ENCODE data around the gene DOCK2. TPM values are rescaled to one million over a fixed set of nuclear protein-coding genes. Genes with fewer than 3 reads are reported as not detected.

The DOCK2 gene
- total RNA-seq, 1 experiment from 2014 or later, result not detected

DNA sequence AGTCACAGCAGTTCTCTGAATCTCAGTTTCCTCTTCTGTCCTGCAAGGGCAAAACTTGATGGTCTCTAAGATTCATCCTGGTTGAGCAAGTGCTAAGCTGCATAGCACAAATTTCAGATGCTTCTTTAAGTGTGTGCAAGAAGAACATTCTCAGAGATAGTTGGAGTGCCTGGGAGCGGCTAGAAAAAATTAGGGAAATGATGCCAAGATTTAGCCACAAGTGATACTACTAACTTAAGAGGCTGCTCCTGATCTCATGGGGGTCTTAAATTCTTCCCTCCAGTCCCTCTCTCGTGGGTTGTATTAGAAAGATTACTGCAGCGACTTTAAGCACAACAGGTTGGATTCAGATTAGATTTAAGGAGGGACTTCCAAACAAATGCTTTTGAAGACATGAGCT lies 319.1 kb downstream of the DOCK2 start:
- CTCF ChIA-PET, result no interaction called here
- intact Hi-C loops (cut with micrococcal nuclease; ENCODE audit: unreplicated experiment), result no loop called here
- H3K4me3 Mint-ChIP-seq (ENCODE audit: low read depth, unreplicated experiment), result no peak overlapping the region
- H3K4me1 Mint-ChIP-seq (ENCODE audit: low read depth, unreplicated experiment), result no peaks in the 10 kb centered on the region
- H3K9me3 Mint-ChIP-seq (ENCODE audit: low read depth, unreplicated experiment), result no peaks in the 10 kb centered on the region
- TF ChIP-seq, protein P1, sequence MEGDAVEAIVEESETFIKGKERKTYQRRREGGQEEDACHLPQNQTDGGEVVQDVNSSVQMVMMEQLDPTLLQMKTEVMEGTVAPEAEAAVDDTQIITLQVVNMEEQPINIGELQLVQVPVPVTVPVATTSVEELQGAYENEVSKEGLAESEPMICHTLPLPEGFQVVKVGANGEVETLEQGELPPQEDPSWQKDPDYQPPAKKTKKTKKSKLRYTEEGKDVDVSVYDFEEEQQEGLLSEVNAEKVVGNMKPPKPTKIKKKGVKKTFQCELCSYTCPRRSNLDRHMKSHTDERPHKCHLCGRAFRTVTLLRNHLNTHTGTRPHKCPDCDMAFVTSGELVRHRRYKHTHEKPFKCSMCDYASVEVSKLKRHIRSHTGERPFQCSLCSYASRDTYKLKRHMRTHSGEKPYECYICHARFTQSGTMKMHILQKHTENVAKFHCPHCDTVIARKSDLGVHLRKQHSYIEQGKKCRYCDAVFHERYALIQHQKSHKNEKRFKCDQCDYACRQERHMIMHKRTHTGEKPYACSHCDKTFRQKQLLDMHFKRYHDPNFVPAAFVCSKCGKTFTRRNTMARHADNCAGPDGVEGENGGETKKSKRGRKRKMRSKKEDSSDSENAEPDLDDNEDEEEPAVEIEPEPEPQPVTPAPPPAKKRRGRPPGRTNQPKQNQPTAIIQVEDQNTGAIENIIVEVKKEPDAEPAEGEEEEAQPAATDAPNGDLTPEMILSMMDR (IDR thresholded peaks at IDR 0.05; ENCODE audit: unreplicated experiment), result no peak
- no peak for DNase-seq
- no peaks in the 10 kb centered on the region for H3K36me3 Mint-ChIP-seq (ENCODE audit: insufficient read depth, unreplicated experiment)
- peaks cover 63% of the 10 kb centered on the region for H3K27me3 Mint-ChIP-seq (ENCODE audit: unreplicated experiment)
- no TSS peak for BruUV-seq (replicated peaks)
- no peak overlapping the region for H3K27ac Mint-ChIP-seq (ENCODE audit: unreplicated experiment)

DNA sequence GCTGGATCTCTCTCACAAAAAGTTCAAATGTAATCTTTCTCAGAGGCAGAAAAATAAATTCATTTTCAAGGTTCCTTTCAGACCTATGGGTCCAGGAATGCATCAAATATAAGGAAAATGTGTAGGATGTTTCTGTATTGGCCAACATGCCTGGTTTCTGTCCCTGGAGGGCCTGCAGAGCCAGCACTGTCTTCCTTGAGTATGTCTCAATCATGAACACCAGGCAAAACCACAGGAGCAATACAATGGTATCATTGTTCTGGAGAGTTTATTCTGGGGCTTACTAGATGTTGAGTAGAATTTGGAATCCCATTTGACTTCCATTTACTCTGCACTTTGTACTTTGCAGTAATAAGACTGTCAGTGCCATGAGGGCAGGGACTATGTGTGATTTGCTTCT lies 319.7 kb downstream of the DOCK2 start:
- DNase-seq, result peak; percentile 6
- no peaks in the 10 kb centered on the region for H3K9me3 Mint-ChIP-seq (ENCODE audit: low read depth, unreplicated experiment)
- intact Hi-C loops (cut with micrococcal nuclease; ENCODE audit: unreplicated experiment), result no loop called here

DNA sequence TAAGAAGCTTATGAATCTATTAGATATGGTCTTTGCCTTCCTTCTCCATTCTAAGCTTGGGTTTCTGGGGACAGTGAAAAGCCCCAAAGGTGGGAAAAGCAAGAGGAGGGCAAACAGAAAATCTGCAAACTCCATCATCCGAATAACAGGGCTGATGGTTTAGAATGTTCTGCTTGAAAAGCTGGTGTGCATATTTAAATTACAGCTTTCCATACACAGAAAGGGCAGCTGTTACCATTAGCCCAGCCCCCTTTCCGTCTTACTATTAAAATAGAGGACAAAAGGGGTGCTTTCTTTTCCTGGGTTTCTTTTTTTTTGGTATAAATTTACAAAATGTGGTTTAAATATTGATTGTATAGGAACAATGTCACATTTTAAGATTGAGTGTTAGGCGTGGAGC lies 321.2 kb downstream of the DOCK2 start:
- no TSS peak for BruUV-seq (replicated peaks)
- Mint-ChIP-seq H3K4me3 (ENCODE audit: low read depth, unreplicated experiment) (no peak overlapping the region), H3K27me3 (ENCODE audit: unreplicated experiment) (peaks cover 61% of the 10 kb centered on the region), H3K27ac (ENCODE audit: unreplicated experiment) (no peak overlapping the region), H3K36me3 (ENCODE audit: insufficient read depth, unreplicated experiment) (no peaks in the 10 kb centered on the region), H3K4me1 (ENCODE audit: low read depth, unreplicated experiment) (no peaks in the 10 kb centered on the region), H3K9me3 (ENCODE audit: low read depth, unreplicated experiment) (no peaks in the 10 kb centered on the region)
- intact Hi-C loops (cut with micrococcal nuclease; ENCODE audit: unreplicated experiment), result no loop called here
- no peak for DNase-seq
- CTCF ChIA-PET, result interaction anchor here (0.7 to 1.2 kb wide), 2 partner anchors 10 to 22 kb away, joined by 3 read pairs; no protein-coding TSS in a partner anchor
- TF ChIP-seq, protein P1 (IDR thresholded peaks at IDR 0.05; ENCODE audit: unreplicated experiment), result no peak

More for the DNA sequence above, 319.7 kb downstream of the DOCK2 start:
- Mint-ChIP-seq H3K27me3 (ENCODE audit: unreplicated experiment) (peaks cover 61% of the 10 kb centered on the region), H3K27ac (ENCODE audit: unreplicated experiment) (no peak overlapping the region), H3K4me1 (ENCODE audit: low read depth, unreplicated experiment) (no peaks in the 10 kb centered on the region), H3K4me3 (ENCODE audit: low read depth, unreplicated experiment) (no peak overlapping the region), H3K36me3 (ENCODE audit: insufficient read depth, unreplicated experiment) (no peaks in the 10 kb centered on the region)
- TF ChIP-seq, protein P1 (IDR thresholded peaks at IDR 0.05; ENCODE audit: unreplicated experiment), result no peak
- CTCF ChIA-PET, result no interaction called here
- BruUV-seq (replicated peaks), result no TSS peak

DNA sequence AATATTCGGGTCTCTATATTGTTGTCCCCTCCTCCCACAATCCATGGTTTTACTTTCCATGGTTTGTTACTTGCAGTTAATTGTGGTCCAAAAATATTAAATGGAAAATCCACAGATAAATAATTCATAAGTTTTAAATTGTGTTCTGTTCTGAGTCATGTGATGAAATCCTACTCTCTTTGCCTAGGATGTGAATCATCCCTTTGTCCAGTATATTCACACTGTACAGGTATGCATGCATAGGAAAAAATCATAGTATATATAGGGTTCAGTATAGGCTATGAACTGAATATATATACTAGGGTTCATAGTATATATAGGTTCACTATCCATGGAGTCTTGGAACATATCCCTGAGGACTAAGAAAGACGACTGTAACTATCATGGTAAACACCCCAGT lies 323.6 kb downstream of the DOCK2 start:
- no peaks in the 10 kb centered on the region for H3K4me1 Mint-ChIP-seq (ENCODE audit: low read depth, unreplicated experiment)
- H3K4me3 Mint-ChIP-seq (ENCODE audit: low read depth, unreplicated experiment), result no peak overlapping the region
- CTCF ChIA-PET, result interaction anchor here (0.6 kb wide), 1 partner anchor 63 kb away, joined by 3 read pairs; no protein-coding TSS in a partner anchor
- peaks cover 56% of the 10 kb centered on the region for H3K27me3 Mint-ChIP-seq (ENCODE audit: unreplicated experiment)
- intact Hi-C loops (cut with micrococcal nuclease; ENCODE audit: unreplicated experiment), result no loop called here
- TF ChIP-seq, protein P1 (IDR thresholded peaks at IDR 0.05; ENCODE audit: unreplicated experiment), result no peak
- no peak for DNase-seq
- no TSS peak for BruUV-seq (replicated peaks)
- H3K27ac Mint-ChIP-seq (ENCODE audit: unreplicated experiment), result no peak overlapping the region
- H3K9me3 Mint-ChIP-seq (ENCODE audit: low read depth, unreplicated experiment), result no peaks in the 10 kb centered on the region
- no peaks in the 10 kb centered on the region for H3K36me3 Mint-ChIP-seq (ENCODE audit: insufficient read depth, unreplicated experiment)

All from Calu3 (cell line).